ENCODE results near the gene ACAP3. TPM values are rescaled to one million over a fixed set of nuclear protein-coding genes. Genes with fewer than 3 reads are reported as not detected.
A peak's percentile ranks its signal among the peaks of the same experiment; 100 is the strongest.

ACAP3 gene
- total RNA-seq, 1 donor from 2014 or later, result 10.7 TPM

GRCh38 chr1:1259540-1259939 is 48.2 kb downstream of the ACAP3 start:
- no peaks in the 10 kb centered on the region for H3K9me3 ChIP-seq (ENCODE audit: low read depth)
- no peaks in the 10 kb centered on the region for H3K27me3 ChIP-seq
- Mint-ChIP-seq H3K27ac (peak overlapping the region; percentile 42), H3K36me3 (peaks cover 28% of the 10 kb centered on the region), H3K27me3 (ENCODE audit: insufficient read depth, low read depth) (peaks cover 2% of the 10 kb centered on the region), H3K4me3 (no peak overlapping the region), H3K4me1 (peaks cover 3% of the 10 kb centered on the region), H3K9me3 (no peaks in the 10 kb centered on the region)
- H3K79me2 ChIP-seq (ENCODE audit: low read depth), result no peaks in the 10 kb centered on the region
- no peak overlapping the region for H3K9ac ChIP-seq
- TF ChIP-seq CTCF (IDR thresholded peaks at IDR 0.05) (no peak), EZH2 (IDR thresholded peaks at IDR 0.05) (no peak), EZH2phosphoT487 (IDR thresholded peaks at IDR 0.05) (no peak)
- DNase-seq (ENCODE audit: low spot score), result no peak
- H4K20me1 ChIP-seq (ENCODE audit: low read depth), result peaks cover 58% of the 10 kb centered on the region
- no peak overlapping the region for H2AFZ ChIP-seq (replicated peaks)
- H3F3A ChIP-seq (ENCODE audit: low read depth), result no peaks in the 10 kb centered on the region
- H3K4me2 ChIP-seq, result no peak overlapping the region
- H3K4me1 ChIP-seq, result no peaks in the 10 kb centered on the region
- no peak overlapping the region for H3K27ac ChIP-seq
- no peaks in the 10 kb centered on the region for H3K36me3 ChIP-seq
- no peak overlapping the region for H3K4me3 ChIP-seq

DNA sequence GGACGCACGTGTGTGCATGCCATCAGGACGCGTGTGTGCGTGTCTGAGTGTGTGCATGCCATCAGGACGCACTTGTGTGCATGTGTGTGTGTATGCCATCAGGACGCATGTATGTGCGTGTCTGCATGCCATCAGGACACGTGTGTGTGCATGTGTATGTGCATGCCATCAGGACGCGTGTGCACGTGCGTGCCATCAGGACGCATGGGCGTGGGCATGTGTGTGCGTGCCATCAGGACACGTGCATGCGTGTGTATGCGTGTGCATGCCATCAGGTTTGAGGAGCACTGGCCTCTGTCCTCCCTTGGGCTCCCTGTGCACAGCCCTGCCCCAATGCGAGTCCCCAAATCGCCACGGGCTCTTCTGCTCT is 48.6 kb downstream of the ACAP3 start:
- Histone ChIP-seq H4K20me1 (ENCODE audit: low read depth) (peaks cover 54% of the 10 kb centered on the region), H3K9ac (no peak overlapping the region), H3K79me2 (ENCODE audit: low read depth) (no peaks in the 10 kb centered on the region), H3K27ac (no peak overlapping the region), H2AFZ (replicated peaks) (no peak overlapping the region), H3K9me3 (ENCODE audit: low read depth) (no peaks in the 10 kb centered on the region), H3K4me2 (no peak overlapping the region), H3K4me3 (no peak overlapping the region), H3K4me1 (no peaks in the 10 kb centered on the region), H3K36me3 (no peaks in the 10 kb centered on the region), H3F3A (ENCODE audit: low read depth) (no peaks in the 10 kb centered on the region), H3K27me3 (no peaks in the 10 kb centered on the region)
- H3K9me3 Mint-ChIP-seq, result no peaks in the 10 kb centered on the region
- no peak for TF ChIP-seq EZH2phosphoT487 (IDR thresholded peaks at IDR 0.05)
- peak overlapping the region; percentile 42 for H3K27ac Mint-ChIP-seq
- H3K27me3 Mint-ChIP-seq (ENCODE audit: insufficient read depth, low read depth), result peaks cover 2% of the 10 kb centered on the region
- no peak for DNase-seq (ENCODE audit: low spot score)
- peaks cover 28% of the 10 kb centered on the region for H3K36me3 Mint-ChIP-seq
- peaks cover 3% of the 10 kb centered on the region for H3K4me1 Mint-ChIP-seq
- H3K4me3 Mint-ChIP-seq, result no peak overlapping the region

DNA sequence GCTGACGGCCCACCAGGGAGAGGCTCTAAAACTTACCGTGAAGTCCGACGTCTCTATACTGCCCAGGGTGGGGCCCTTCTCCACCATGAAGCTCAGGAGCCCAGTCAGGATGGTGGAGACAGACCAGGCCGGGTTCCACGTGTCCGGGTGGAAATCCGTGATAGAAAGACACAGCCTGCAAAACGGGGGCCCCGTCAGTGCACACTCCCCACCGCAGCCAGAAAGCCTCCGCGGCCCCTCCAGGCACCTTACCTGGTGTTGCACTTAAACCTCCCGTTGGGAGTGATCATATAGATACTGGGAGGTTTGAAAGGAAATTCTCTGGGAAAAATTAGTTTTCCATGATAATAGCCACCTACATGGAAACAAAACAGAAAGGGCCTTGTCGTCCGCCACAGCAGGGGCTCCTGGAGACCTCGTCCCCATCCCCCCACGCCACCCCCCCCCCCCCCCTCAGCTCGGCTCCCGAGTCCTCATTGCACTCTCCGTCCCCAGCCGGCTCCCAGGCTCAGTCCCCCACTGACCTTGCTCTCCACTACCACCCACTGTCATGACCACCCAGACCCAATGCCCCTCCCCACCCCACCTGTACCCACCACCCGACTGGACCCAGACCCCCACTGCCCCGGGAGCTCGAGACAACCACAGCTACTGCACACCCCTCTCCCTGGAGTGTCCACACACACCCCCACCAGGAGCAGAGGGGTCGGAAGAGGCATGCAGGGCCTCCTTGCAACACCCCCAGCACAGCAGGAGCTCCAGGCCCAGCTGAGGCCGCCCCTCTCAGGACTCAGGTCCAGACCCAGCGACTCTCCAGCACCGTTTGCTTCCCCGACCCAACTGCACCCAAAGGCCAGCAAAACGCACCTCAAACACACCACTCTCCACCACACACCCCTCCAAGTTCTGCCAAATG is 50.5 kb downstream of the ACAP3 start:
- H3F3A ChIP-seq (ENCODE audit: low read depth), result no peaks in the 10 kb centered on the region
- H3K27me3 ChIP-seq, result no peaks in the 10 kb centered on the region
- no peaks in the 10 kb centered on the region for H3K79me2 ChIP-seq (ENCODE audit: low read depth)
- H3K36me3 Mint-ChIP-seq, result peaks cover 28% of the 10 kb centered on the region
- peaks cover 3% of the 10 kb centered on the region for H3K27me3 Mint-ChIP-seq (ENCODE audit: insufficient read depth, low read depth)
- no peak overlapping the region for H3K4me3 ChIP-seq
- peaks cover 37% of the 10 kb centered on the region for H4K20me1 ChIP-seq (ENCODE audit: low read depth)
- no peak for DNase-seq (ENCODE audit: low spot score)
- H2AFZ ChIP-seq (replicated peaks), result no peak overlapping the region
- no peaks in the 10 kb centered on the region for H3K36me3 ChIP-seq
- no peak overlapping the region for H3K4me2 ChIP-seq
- H3K9me3 ChIP-seq (ENCODE audit: low read depth), result no peaks in the 10 kb centered on the region
- peak overlapping the region; percentile 40 for H3K27ac Mint-ChIP-seq
- H3K9me3 Mint-ChIP-seq, result no peaks in the 10 kb centered on the region
- H3K9ac ChIP-seq, result no peak overlapping the region
- peak overlapping the region; percentile 41 for H3K4me3 Mint-ChIP-seq
- H3K4me1 ChIP-seq, result no peaks in the 10 kb centered on the region
- H3K4me1 Mint-ChIP-seq, result peaks cover 3% of the 10 kb centered on the region
- TF ChIP-seq CTCF (IDR thresholded peaks at IDR 0.05), result no peak
- no peak for TF ChIP-seq EZH2 (IDR thresholded peaks at IDR 0.05)
- TF ChIP-seq EZH2phosphoT487 (IDR thresholded peaks at IDR 0.05), result no peak
- H3K27ac ChIP-seq, result no peak overlapping the region

- Mint-ChIP-seq H3K36me3 (peaks cover 23% of the 10 kb centered on the region), H3K9me3 (no peaks in the 10 kb centered on the region), H3K4me3 (no peak overlapping the region)
Measured at GRCh38 chr1:1255611-1256010, 52.1 kb downstream of the ACAP3 start.

More at GRCh38 chr1:1255611-1256010, 52.1 kb downstream of the ACAP3 start:
- no peaks in the 10 kb centered on the region for H3K27me3 ChIP-seq
- no peak overlapping the region for H3K4me3 ChIP-seq
- no peak overlapping the region for H3K9ac ChIP-seq
- no peak overlapping the region for H2AFZ ChIP-seq (replicated peaks)
- H3K27ac ChIP-seq, result no peak overlapping the region
- H3K79me2 ChIP-seq (ENCODE audit: low read depth), result no peaks in the 10 kb centered on the region
- H3K27ac Mint-ChIP-seq, result no peak overlapping the region
- peaks cover 27% of the 10 kb centered on the region for H4K20me1 ChIP-seq (ENCODE audit: low read depth)
- DNase-seq (ENCODE audit: low spot score), result no peak
- TF ChIP-seq EZH2phosphoT487 (IDR thresholded peaks at IDR 0.05) (no peak), EZH2 (IDR thresholded peaks at IDR 0.05) (no peak), CTCF (IDR thresholded peaks at IDR 0.05) (no peak)
- peaks cover 2% of the 10 kb centered on the region for H3K27me3 Mint-ChIP-seq (ENCODE audit: insufficient read depth, low read depth)
- no peak overlapping the region for H3K4me2 ChIP-seq
- H3K9me3 ChIP-seq (ENCODE audit: low read depth), result no peaks in the 10 kb centered on the region
- peaks cover 4% of the 10 kb centered on the region for H3F3A ChIP-seq (ENCODE audit: low read depth)
- H3K36me3 ChIP-seq, result no peaks in the 10 kb centered on the region
- H3K4me1 Mint-ChIP-seq, result no peaks in the 10 kb centered on the region
- H3K4me1 ChIP-seq, result no peaks in the 10 kb centered on the region

Measured in neural progenitor cell (in vitro differentiated cells).